WTC11 (cell line): Measurements from ENCODE around the gene U2AF2. TPM values are rescaled to one million over a fixed set of nuclear protein-coding genes. Genes with fewer than 3 reads are reported as not detected.

Experiments
- ATAC-seq: fragments of 200-7000 bp; cut with Tn5 transposase; 2 replicates; pipeline ENCODE4 v1.10.0; 2021; ENCODE audit warnings: mild to moderate bottlenecking, moderate library complexity
- CTCF ChIA-PET: fragments of 300-600 bp; sonication (Branson Sonifier 250); formaldehyde crosslinking; loops from one replicate; lab custom pipeline; 2021; ENCODE audit warnings: antibody characterized with exemption; lab: Charles Lee
- POLR2A ChIA-PET: fragments of 350-600 bp; sonication (Branson Sonifier 250); formaldehyde crosslinking; loops from one replicate; lab custom pipeline; 2021; ENCODE audit warnings: antibody characterized with exemption; lab: Charles Lee
- DNase-seq: peaks from one replicate; pipeline ENCODE4 v3.0.0; 2021; ENCODE audit warnings: low spot score
- H3K27ac Mint-ChIP-seq: 2 replicates; pipeline ENCODE4 v1.8.0; 2021; ENCODE audit warnings: mixed read lengths
- H3K27me3 Mint-ChIP-seq: 2 replicates; pipeline ENCODE4 v1.8.0; 2021; ENCODE audit warnings: low read depth, mild to moderate bottlenecking, moderate library complexity, mixed read lengths
- H3K36me3 Mint-ChIP-seq: 2 replicates; pipeline ENCODE4 v1.8.0; 2021; ENCODE audit warnings: mixed read lengths
- H3K4me1 Mint-ChIP-seq: 2 replicates; pipeline ENCODE4 v1.8.0; 2022; ENCODE audit warnings: mixed read lengths
- H3K4me3 Mint-ChIP-seq: 2 replicates; pipeline ENCODE4 v1.8.0; 2021; ENCODE audit warnings: mild to moderate bottlenecking, moderate library complexity, mixed read lengths
- H3K9me3 Mint-ChIP-seq: 2 replicates; pipeline ENCODE4 v1.8.0; 2021; ENCODE audit warnings: mixed read lengths
- EMX1 ChIP-seq: fragments of 250-450 bp; sonication (Bioruptor Pico); IDR thresholded peaks from 2 replicates; pipeline ENCODE4 v1.8.0; 2021; ENCODE audit warnings: mild to moderate bottlenecking
- ETV6 ChIP-seq: sonication (generic); formaldehyde crosslinking; IDR thresholded peaks from 2 replicates; pipeline ENCODE4 v1.8.1; 2022; ENCODE audit warnings: mild to moderate bottlenecking, missing genetic modification reagents
- FOXK1 ChIP-seq: sonication (generic); formaldehyde crosslinking; IDR thresholded peaks from 2 replicates; pipeline ENCODE4 v1.8.0; 2022; ENCODE audit warnings: mild to moderate bottlenecking, moderate library complexity, missing genetic modification reagents
- GRHL2 ChIP-seq: fragments of 250-450 bp; sonication (Bioruptor Pico); IDR thresholded peaks from 2 replicates; pipeline ENCODE4 v1.8.0; 2022; ENCODE audit warnings: mild to moderate bottlenecking, moderate library complexity; ENCODE audit not compliant: insufficient replicate concordance, severe bottlenecking
- GTF2I ChIP-seq: fragments of 250-450 bp; sonication (Bioruptor Pico); conservative IDR thresholded peaks from 2 replicates; pipeline ENCODE4 v1.4.0; 2021; ENCODE audit warnings: mild to moderate bottlenecking
- HMGA2 ChIP-seq: fragments of 250-450 bp; sonication (Bioruptor Pico); IDR thresholded peaks from 2 replicates; pipeline ENCODE4 v1.4.0; 2021; ENCODE audit warnings: mild to moderate bottlenecking, moderate library complexity
- IRF2 ChIP-seq: sonication (generic); formaldehyde crosslinking; IDR thresholded peaks from 2 replicates; pipeline ENCODE4 v1.8.0; 2022; ENCODE audit warnings: low read depth, missing genetic modification reagents, borderline replicate concordance
- JAZF1 ChIP-seq: fragments of 250-450 bp; sonication (Bioruptor Pico); IDR thresholded peaks from 2 replicates; pipeline ENCODE4 v1.9.0; 2021; ENCODE audit warnings: moderate library complexity, mild to moderate bottlenecking, inconsistent platforms
- NFATC4 ChIP-seq: fragments of 250-450 bp; sonication (Bioruptor Pico); IDR thresholded peaks from 2 replicates; pipeline ENCODE4 v1.9.0; 2021; ENCODE audit warnings: mild to moderate bottlenecking
- NFE2L1 ChIP-seq: sonication (generic); formaldehyde crosslinking; IDR thresholded peaks from 2 replicates; pipeline ENCODE4 v1.8.1; 2023; ENCODE audit warnings: missing genetic modification reagents
- NR2C2 ChIP-seq: sonication (generic); formaldehyde crosslinking; IDR thresholded peaks from 2 replicates; pipeline ENCODE4 v1.8.0; 2022; ENCODE audit warnings: mild to moderate bottlenecking, missing genetic modification reagents
- NR3C1 ChIP-seq: sonication (generic); formaldehyde crosslinking; conservative IDR thresholded peaks from 2 replicates; pipeline ENCODE4 v1.8.1; 2023; ENCODE audit warnings: low read depth, mild to moderate bottlenecking, missing genetic modification reagents
- RELA ChIP-seq: sonication (generic); formaldehyde crosslinking; IDR thresholded peaks from 2 replicates; pipeline ENCODE4 v1.8.1; 2022; ENCODE audit warnings: missing genetic modification reagents, mild to moderate bottlenecking, borderline replicate concordance
- SMAD3 ChIP-seq: sonication (generic); formaldehyde crosslinking; IDR thresholded peaks from 2 replicates; pipeline ENCODE4 v1.8.0; 2022; ENCODE audit warnings: missing genetic modification reagents, mild to moderate bottlenecking, borderline replicate concordance
- ZNF232 ChIP-seq: sonication (generic); formaldehyde crosslinking; IDR thresholded peaks from 2 replicates; pipeline ENCODE4 v1.8.0; 2022; ENCODE audit warnings: mild to moderate bottlenecking, missing genetic modification reagents
- ZNF317 ChIP-seq: sonication (generic); formaldehyde crosslinking; IDR thresholded peaks from 2 replicates; pipeline ENCODE4 v1.8.1; 2023; ENCODE audit warnings: low read depth, mild to moderate bottlenecking, moderate library complexity, missing genetic modification reagents, borderline replicate concordance
- ZNF416 ChIP-seq: fragments of 250-450 bp; sonication (Bioruptor Pico); IDR thresholded peaks from 2 replicates; pipeline ENCODE4 v1.9.0; 2021; ENCODE audit warnings: mild to moderate bottlenecking, inconsistent platforms
- total RNA-seq: library from RNA; stranded (reverse); gene quantifications from 3 replicates; pipeline ENCODE4 v1.2.3, GENCODE V29; 2021
- TF ChIP-seq, protein P1 (sequence below): sonication (generic); formaldehyde crosslinking; IDR thresholded peaks from 2 replicates; pipeline ENCODE4 v1.8.1; 2022; ENCODE audit warnings: low read depth, missing genetic modification reagents, borderline replicate concordance
- TF ChIP-seq, protein P2 (sequence below): sonication (generic); formaldehyde crosslinking; IDR thresholded peaks from 2 replicates; pipeline ENCODE4 v1.8.0; 2022; ENCODE audit warnings: mild to moderate bottlenecking, missing genetic modification reagents
- TF ChIP-seq, protein P3 (sequence below): fragments of 250-450 bp; sonication (Bioruptor Pico); IDR thresholded peaks from 2 replicates; pipeline ENCODE4 v2.1.2; 2022; ENCODE audit warnings: mild to moderate bottlenecking, moderate library complexity
- TF ChIP-seq, protein P4 (sequence below): sonication (generic); formaldehyde crosslinking; IDR thresholded peaks from 2 replicates; pipeline ENCODE4 v1.8.0; 2022; ENCODE audit warnings: missing genetic modification reagents
- TF ChIP-seq, protein P5 (sequence below): sonication (generic); formaldehyde crosslinking; IDR thresholded peaks from 2 replicates; pipeline ENCODE4 v1.8.1; 2022; ENCODE audit warnings: mild to moderate bottlenecking, missing genetic modification reagents, moderate library complexity, borderline replicate concordance
- TF ChIP-seq, protein P6 (sequence below): sonication (generic); formaldehyde crosslinking; IDR thresholded peaks from 2 replicates; pipeline ENCODE4 v1.8.0; 2023; ENCODE audit warnings: missing genetic modification reagents

The U2AF2 gene
- total RNA-seq, 1 experiment from 2014 or later: 302 TPM

DNA sequence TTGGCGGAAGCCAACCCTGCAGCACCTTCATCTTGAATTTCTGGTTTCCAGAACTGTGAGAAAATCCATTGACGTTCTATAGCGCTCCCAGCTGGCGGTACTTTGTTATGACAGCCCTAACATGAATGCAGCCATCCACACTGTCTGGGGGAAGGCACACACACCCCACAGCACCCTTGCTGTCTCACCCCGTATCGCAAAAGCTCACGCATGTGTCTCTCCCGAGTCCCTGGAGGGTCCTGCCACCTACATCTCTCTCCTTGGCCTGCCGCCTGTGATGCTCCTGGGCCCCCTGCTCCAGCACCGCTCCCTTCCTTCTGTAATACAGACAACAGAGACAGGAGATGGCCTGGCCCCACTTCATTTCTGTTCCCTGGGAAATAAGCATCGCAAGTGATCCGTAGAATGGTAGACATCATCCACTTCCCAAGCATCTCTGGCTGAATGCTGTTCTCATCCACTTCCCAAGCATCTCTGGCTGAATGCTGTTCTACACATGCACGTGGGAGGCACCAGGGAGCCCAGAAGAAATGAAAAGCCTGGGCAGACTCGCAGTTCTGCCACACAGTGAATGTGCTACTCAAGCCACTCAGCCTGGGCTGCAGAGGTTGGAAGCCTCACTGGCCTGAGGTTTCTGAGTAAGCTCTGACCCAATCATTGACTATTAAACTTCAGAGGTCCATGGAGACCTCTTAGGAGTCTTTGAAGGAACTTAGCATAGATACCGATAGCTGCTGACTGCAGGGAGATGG is 49.8 kb downstream of the U2AF2 start:
- TF ChIP-seq, protein P1, sequence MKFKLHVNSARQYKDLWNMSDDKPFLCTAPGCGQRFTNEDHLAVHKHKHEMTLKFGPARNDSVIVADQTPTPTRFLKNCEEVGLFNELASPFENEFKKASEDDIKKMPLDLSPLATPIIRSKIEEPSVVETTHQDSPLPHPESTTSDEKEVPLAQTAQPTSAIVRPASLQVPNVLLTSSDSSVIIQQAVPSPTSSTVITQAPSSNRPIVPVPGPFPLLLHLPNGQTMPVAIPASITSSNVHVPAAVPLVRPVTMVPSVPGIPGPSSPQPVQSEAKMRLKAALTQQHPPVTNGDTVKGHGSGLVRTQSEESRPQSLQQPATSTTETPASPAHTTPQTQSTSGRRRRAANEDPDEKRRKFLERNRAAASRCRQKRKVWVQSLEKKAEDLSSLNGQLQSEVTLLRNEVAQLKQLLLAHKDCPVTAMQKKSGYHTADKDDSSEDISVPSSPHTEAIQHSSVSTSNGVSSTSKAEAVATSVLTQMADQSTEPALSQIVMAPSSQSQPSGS: no peak
- TF ChIP-seq ZNF317 (CRISPR knock-in tag) (no peak), EMX1 (CRISPR knock-in tag) (no peak), IRF2 (CRISPR knock-in tag) (no peak), RELA (CRISPR knock-in tag) (no peak), HMGA2 (CRISPR knock-in tag) (no peak), NR2C2 (CRISPR knock-in tag) (no peak), FOXK1 (CRISPR knock-in tag) (no peak), ZNF416 (no peak), NFE2L1 (CRISPR knock-in tag) (no peak), GTF2I (CRISPR knock-in tag) (no peak)
- TF ChIP-seq, protein P2, sequence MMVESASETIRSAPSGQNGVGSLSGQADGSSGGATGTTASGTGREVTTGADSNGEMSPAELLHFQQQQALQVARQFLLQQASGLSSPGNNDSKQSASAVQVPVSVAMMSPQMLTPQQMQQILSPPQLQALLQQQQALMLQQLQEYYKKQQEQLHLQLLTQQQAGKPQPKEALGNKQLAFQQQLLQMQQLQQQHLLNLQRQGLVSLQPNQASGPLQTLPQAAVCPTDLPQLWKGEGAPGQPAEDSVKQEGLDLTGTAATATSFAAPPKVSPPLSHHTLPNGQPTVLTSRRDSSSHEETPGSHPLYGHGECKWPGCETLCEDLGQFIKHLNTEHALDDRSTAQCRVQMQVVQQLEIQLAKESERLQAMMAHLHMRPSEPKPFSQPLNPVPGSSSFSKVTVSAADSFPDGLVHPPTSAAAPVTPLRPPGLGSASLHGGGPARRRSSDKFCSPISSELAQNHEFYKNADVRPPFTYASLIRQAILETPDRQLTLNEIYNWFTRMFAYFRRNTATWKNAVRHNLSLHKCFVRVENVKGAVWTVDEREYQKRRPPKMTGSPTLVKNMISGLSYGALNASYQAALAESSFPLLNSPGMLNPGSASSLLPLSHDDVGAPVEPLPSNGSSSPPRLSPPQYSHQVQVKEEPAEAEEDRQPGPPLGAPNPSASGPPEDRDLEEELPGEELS (CRISPR knock-in tag): no peak
- TF ChIP-seq, protein P3, sequence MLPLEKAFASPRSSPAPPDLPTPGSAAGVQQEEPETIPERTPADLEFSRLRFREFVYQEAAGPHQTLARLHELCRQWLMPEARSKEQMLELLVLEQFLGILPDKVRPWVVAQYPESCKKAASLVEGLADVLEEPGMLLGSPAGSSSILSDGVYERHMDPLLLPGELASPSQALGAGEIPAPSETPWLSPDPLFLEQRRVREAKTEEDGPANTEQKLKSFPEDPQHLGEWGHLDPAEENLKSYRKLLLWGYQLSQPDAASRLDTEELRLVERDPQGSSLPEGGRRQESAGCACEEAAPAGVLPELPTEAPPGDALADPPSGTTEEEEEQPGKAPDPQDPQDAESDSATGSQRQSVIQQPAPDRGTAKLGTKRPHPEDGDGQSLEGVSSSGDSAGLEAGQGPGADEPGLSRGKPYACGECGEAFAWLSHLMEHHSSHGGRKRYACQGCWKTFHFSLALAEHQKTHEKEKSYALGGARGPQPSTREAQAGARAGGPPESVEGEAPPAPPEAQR (CRISPR knock-in tag): no peak
- TF ChIP-seq, all 79 proteins: peak for 0
- POLR2A ChIA-PET: no interaction called here
- DNase-seq (no peak), ATAC-seq (peak; percentile 16)
- Mint-ChIP-seq H3K27me3 (peaks cover 26% of the 10 kb centered on the region), H3K27ac (no peak overlapping the region), H3K4me1 (no peaks in the 10 kb centered on the region), H3K4me3 (no peak overlapping the region), H3K9me3 (peaks cover 36% of the 10 kb centered on the region), H3K36me3 (peaks cover 27% of the 10 kb centered on the region)
- CTCF ChIA-PET: interaction anchor here (1.3 to 1.8 kb wide), 6 partner anchors 34 to 629 kb away, joined by 3 to 12 read pairs (median 6); partner anchors contain the start of gene U2AF2

DNA sequence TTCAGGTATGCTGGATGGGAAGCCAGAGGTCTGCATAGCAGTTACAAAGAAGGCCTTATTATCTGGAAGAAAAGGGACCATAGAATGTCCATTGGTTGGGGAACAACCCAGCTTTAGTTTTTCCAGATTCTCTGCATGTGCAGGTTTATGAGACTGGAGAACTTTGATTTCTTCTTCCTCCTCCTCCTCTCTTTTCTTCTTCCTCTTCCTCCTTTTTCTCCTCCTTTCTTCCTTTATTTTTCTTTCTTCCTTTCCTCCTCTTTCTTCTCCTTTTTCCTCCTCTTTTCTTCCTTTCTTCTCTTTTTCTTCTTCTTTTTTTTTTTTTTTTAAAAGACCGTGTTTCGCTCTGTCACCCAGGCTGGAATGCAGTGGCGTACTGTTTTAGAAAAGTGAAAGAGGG is 51.1 kb downstream of the U2AF2 start:
- ATAC-seq: no peak
- Mint-ChIP-seq H3K27ac (no peak overlapping the region), H3K27me3 (peaks cover 29% of the 10 kb centered on the region), H3K9me3 (peaks cover 47% of the 10 kb centered on the region), H3K36me3 (peaks cover 27% of the 10 kb centered on the region), H3K4me3 (no peak overlapping the region), H3K4me1 (no peaks in the 10 kb centered on the region)
- ChIA-PET CTCF (interaction anchor here (1.4 kb wide), 1 partner anchor 35 kb away, joined by 3 read pairs; no protein-coding TSS in a partner anchor), POLR2A (no interaction called here)
- no peak for TF ChIP-seq ETV6
- TF ChIP-seq, protein P4, sequence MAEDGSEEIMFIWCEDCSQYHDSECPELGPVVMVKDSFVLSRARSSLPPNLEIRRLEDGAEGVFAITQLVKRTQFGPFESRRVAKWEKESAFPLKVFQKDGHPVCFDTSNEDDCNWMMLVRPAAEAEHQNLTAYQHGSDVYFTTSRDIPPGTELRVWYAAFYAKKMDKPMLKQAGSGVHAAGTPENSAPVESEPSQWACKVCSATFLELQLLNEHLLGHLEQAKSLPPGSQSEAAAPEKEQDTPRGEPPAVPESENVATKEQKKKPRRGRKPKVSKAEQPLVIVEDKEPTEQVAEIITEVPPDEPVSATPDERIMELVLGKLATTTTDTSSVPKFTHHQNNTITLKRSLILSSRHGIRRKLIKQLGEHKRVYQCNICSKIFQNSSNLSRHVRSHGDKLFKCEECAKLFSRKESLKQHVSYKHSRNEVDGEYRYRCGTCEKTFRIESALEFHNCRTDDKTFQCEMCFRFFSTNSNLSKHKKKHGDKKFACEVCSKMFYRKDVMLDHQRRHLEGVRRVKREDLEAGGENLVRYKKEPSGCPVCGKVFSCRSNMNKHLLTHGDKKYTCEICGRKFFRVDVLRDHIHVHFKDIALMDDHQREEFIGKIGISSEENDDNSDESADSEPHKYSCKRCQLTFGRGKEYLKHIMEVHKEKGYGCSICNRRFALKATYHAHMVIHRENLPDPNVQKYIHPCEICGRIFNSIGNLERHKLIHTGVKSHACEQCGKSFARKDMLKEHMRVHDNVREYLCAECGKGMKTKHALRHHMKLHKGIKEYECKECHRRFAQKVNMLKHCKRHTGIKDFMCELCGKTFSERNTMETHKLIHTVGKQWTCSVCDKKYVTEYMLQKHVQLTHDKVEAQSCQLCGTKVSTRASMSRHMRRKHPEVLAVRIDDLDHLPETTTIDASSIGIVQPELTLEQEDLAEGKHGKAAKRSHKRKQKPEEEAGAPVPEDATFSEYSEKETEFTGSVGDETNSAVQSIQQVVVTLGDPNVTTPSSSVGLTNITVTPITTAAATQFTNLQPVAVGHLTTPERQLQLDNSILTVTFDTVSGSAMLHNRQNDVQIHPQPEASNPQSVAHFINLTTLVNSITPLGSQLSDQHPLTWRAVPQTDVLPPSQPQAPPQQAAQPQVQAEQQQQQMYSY (CRISPR knock-in tag): no peak
- TF ChIP-seq, protein P5, sequence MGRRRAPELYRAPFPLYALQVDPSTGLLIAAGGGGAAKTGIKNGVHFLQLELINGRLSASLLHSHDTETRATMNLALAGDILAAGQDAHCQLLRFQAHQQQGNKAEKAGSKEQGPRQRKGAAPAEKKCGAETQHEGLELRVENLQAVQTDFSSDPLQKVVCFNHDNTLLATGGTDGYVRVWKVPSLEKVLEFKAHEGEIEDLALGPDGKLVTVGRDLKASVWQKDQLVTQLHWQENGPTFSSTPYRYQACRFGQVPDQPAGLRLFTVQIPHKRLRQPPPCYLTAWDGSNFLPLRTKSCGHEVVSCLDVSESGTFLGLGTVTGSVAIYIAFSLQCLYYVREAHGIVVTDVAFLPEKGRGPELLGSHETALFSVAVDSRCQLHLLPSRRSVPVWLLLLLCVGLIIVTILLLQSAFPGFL (CRISPR knock-in tag): no peak
- TF ChIP-seq NR3C1 (CRISPR knock-in tag): no peak
- TF ChIP-seq, protein P6, sequence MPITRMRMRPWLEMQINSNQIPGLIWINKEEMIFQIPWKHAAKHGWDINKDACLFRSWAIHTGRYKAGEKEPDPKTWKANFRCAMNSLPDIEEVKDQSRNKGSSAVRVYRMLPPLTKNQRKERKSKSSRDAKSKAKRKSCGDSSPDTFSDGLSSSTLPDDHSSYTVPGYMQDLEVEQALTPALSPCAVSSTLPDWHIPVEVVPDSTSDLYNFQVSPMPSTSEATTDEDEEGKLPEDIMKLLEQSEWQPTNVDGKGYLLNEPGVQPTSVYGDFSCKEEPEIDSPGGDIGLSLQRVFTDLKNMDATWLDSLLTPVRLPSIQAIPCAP: no peak
- no peak for TF ChIP-seq SMAD3 (CRISPR knock-in tag)
- no peak for TF ChIP-seq JAZF1 (CRISPR knock-in tag)
- TF ChIP-seq GRHL2 (CRISPR knock-in tag): no peak
- no peak for TF ChIP-seq NFATC4
- TF ChIP-seq EMX1 (CRISPR knock-in tag): no peak
- TF ChIP-seq ZNF232 (CRISPR knock-in tag): no peak
- DNase-seq: no peak
